Ovary (tissue), 9 donors: ENCODE data around the gene WFDC5. TPM values are rescaled to one million over a fixed set of nuclear protein-coding genes. Genes with fewer than 3 reads are reported as not detected.

Experiments used
- DNase-seq, 5 donors: peaks; one replicate each; pipeline ENCODE4 v3.0.0-alpha.2; 2019 to 2020
- H3K27ac ChIP-seq, 2 donors: fragments of 200-600 bp; one replicate each; pipeline versions ENCODE4 v1.5.1 to v1.8.0; 2019 to 2022
- H3K27me3 ChIP-seq: fragments of 200-600 bp; one replicate; pipeline ENCODE4 v1.8.0; 2022
- H3K36me3 ChIP-seq: fragments of 200-600 bp; sonication (generic); one replicate; pipeline ENCODE4 v1.5.1; 2019
- H3K4me1 ChIP-seq: one replicate; pipeline ENCODE4 v1.8.1; 2013; ENCODE audit warnings: mild to moderate bottlenecking, moderate library complexity; ENCODE audit not compliant: insufficient read depth
- H3K4me3 ChIP-seq: fragments of 200-600 bp; sonication (generic); one replicate; pipeline ENCODE4 v1.5.1; 2017
- H3K9me3 ChIP-seq, 2 donors: fragments of 200-600 bp in 1 of 2; sonication (generic) in 1 of 2; one replicate each; pipeline versions ENCODE4 v1.5.1 to v1.8.1; 2013 to 2019; ENCODE audit warnings: mild to moderate bottlenecking in 1 of 2, moderate library complexity in 1 of 2
- EP300 ChIP-seq: sonication (generic); formaldehyde crosslinking; IDR thresholded peaks from one replicate; pipeline ENCODE4 v1.6.1; 2017; ENCODE audit warnings: antibody characterized with exemption
- POLR2A ChIP-seq: fragments of 450-650 bp; IDR thresholded peaks from one replicate; pipeline ENCODE4 v1.6.1; 2017; ENCODE audit warnings: antibody characterized with exemption, mild to moderate bottlenecking, moderate library complexity
- WGBS, 3 donors: extraction: QIAGEN DNeasy Blood & Tissue Kit in 1 of 3; methylation state at CpG; one replicate each; pipeline versions ENCODE4 v1.1.5 to v1.1.7; 2013 to 2017; 5-methylcytosine and 5-hydroxymethylcytosine counted together
- intact Hi-C, 4 donors: fragments of 100-400 bp; cut with DNase I; formaldehyde crosslinking; loops; one replicate each; pipeline versions ENCODE4 v1.11.0 to v1.15.1; 2022 to 2023
- polyA plus RNA-seq, 2 donors: library from polyadenylated mRNA; stranded (reverse); fragments of 200-250 nt in 1 of 2; fragments of 350-450 nt in 1 of 2; fragmentation: Illumina TruSeq in 1 of 2; extraction: RNeasy Lipid Tissue Mini Kit (QIAGEN cat#74804) in 1 of 2; gene quantifications; one replicate each; pipeline ENCODE4 v1.2.3, GENCODE V29; 2013 to 2014
- total RNA-seq, 7 donors: library from RNA; depleted of rRNA in 2 of 7; stranded (reverse); fragments of >200 nt in 2 of 7; fragmentation: NEBNext Ultra II Directional in 3 of 7; extraction: Animal tissue kit (Norgen Biotek cat#: 25700) in 3 of 7; gene quantifications; one replicate each; pipeline versions ENCODE4 v1.1.0 to v1.2.4, GENCODE V29; 2016 to 2023
- TF ChIP-seq, protein P1 (sequence below), 3 donors: fragments of 450-650 bp in 2 of 3; fragments of 200-600 bp in 1 of 3; IDR thresholded peaks; one replicate each; pipeline versions ENCODE4 v1.5.1 to v1.8.0; 2016 to 2022; ENCODE audit warnings: antibody characterized with exemption in 3 of 3, mild to moderate bottlenecking in 1 of 3
- donor health status: DM: no; HTN: no; CAD: no; lungs with moderate emphysema.
- donor health status: DM: no; HTN: no; CAD: no.
- donor health status: Bipolar disorder and iron deficiency.
- donor health status: DM: yes; HTN: yes; CAD: no.
- donor health status: DM: no; HTN: no; CAD: no.
- donor health status: DM: yes; HTN: yes; CAD: no.

WFDC5 gene
- total and polyA plus RNA-seq, 9 donors = not detected

DNA sequence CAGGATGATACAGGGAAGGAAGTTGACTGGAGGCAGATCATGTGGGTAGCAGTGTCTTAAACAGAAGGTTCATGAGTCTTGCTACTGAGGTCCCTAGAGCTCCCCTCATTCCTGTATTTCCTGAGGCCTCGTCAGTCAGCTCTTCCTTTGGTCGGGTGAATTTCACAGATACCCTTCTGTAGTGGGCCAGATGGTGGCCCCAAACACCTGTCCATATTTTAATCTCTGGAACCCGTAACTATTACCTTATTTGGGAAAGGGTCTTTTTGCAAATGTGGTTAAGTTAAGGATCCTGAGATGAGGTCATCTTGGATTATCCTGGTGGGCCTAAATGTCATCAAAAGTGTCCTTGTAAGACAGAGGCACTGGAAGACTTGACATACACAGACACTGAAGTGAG, 23.6 kb downstream of the WFDC5 start:
- no peak for DNase-seq
- Histone ChIP-seq H3K27ac (no peak overlapping the region), H3K27me3 (no peaks in the 10 kb centered on the region), H3K4me1 (no peaks in the 10 kb centered on the region), H3K36me3 (no peaks in the 10 kb centered on the region), H3K4me3 (no peak overlapping the region), H3K9me3 (no peaks in the 10 kb centered on the region)
- TF ChIP-seq POLR2A (no peak), EP300 (no peak)
- TF ChIP-seq, protein P1, sequence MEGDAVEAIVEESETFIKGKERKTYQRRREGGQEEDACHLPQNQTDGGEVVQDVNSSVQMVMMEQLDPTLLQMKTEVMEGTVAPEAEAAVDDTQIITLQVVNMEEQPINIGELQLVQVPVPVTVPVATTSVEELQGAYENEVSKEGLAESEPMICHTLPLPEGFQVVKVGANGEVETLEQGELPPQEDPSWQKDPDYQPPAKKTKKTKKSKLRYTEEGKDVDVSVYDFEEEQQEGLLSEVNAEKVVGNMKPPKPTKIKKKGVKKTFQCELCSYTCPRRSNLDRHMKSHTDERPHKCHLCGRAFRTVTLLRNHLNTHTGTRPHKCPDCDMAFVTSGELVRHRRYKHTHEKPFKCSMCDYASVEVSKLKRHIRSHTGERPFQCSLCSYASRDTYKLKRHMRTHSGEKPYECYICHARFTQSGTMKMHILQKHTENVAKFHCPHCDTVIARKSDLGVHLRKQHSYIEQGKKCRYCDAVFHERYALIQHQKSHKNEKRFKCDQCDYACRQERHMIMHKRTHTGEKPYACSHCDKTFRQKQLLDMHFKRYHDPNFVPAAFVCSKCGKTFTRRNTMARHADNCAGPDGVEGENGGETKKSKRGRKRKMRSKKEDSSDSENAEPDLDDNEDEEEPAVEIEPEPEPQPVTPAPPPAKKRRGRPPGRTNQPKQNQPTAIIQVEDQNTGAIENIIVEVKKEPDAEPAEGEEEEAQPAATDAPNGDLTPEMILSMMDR (IDR thresholded peaks at IDR 0.05) = no peak
- WGBS, 3 donors = 82 to 91% (median 88%) methylated on average over 3 of the region's 3 CpGs
- intact Hi-C loops = loop anchor here in 3 of 4 donors (10.0 kb wide), 1 partner anchor 77 kb away; no protein-coding TSS in a partner anchor

DNA sequence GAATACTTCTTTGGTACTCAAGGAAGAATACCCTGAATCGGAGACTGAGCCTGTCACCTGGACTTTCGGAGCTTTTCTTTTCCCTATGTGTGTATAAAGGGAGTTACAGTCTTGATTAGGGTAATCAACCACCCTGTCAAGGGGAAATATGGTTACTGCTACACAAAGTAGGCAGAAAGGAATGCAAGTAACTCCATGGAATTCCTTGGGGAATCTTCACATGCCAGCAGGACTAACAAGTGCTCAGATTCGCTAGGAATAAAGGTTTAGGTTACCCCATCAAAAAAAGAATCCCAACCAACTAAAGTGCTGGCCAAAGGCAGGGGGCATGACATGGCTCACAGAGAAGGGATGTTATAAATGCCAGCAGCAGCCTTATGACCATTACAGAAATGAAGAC, 24.5 kb downstream of the WFDC5 start:
- TF ChIP-seq POLR2A = no peak
- no peak for TF ChIP-seq EP300
- TF ChIP-seq, protein P1 (IDR thresholded peaks at IDR 0.05) = no peak
- Histone ChIP-seq H3K4me1 (no peaks in the 10 kb centered on the region), H3K36me3 (no peaks in the 10 kb centered on the region), H3K27me3 (no peaks in the 10 kb centered on the region), H3K4me3 (no peak overlapping the region), H3K9me3 (no peaks in the 10 kb centered on the region), H3K27ac (no peak overlapping the region)
- 83 to 89% (median 85%) methylated on average over 3 of the region's 3 CpGs for WGBS, 3 donors
- intact Hi-C loops = loop anchor here in 3 of 4 donors (10.0 kb wide), 1 partner anchor 76 kb away; no protein-coding TSS in a partner anchor
- no peak for DNase-seq

DNA sequence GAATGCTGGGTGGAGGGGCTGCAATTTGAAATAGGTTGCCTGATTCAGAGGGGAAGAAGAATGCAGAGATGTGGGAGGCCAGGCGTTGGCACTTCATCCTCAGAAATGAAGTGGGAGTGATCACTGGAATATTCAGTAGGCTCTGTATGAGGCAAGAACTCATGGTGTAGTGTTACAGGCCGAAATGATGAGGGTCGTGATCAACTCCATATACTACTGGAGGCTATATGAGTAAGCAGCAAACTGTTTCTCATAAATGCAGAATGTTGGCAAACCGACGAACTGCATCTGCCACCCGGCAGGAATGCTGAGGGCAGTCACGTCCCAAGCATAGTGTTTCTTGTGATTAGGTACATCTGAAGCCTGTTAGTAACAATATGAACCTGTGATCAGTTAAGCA, 26.7 kb downstream of the WFDC5 start:
- no peaks in the 10 kb centered on the region for H3K9me3 ChIP-seq
- no peaks in the 10 kb centered on the region for H3K27me3 ChIP-seq
- no peak overlapping the region for H3K27ac ChIP-seq
- H3K4me3 ChIP-seq = no peak overlapping the region
- intact Hi-C loops = no loop called here
- WGBS, 3 donors = 54 to 68% (median 66%) methylated on average over 7 of the region's 7 CpGs
- no peak for DNase-seq
- no peaks in the 10 kb centered on the region for H3K4me1 ChIP-seq
- H3K36me3 ChIP-seq = no peaks in the 10 kb centered on the region
- TF ChIP-seq EP300 = no peak
- TF ChIP-seq, protein P1 (IDR thresholded peaks at IDR 0.05) = no peak
- TF ChIP-seq POLR2A = no peak

DNA sequence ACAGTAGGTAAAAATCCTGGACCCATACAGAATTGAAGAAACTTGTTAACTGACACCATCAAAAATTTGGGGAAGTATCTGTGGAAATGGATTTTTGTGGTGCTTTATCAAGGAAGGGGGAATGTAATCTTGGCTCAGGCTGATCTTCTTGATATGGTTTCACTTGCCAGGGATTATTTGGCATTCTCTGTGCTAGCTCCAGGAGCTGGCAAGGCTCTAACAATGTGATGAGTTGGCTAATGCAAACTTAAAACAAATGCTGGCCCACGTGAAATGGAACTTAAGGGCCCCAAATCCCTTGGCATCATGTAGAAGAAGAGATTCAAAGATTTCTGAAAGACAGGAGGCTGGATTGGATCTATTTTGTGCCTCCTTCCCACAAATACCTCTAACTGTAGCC, 27.2 kb downstream of the WFDC5 start:
- DNase-seq = no peak
- Histone ChIP-seq H3K4me3 (no peak overlapping the region), H3K36me3 (no peaks in the 10 kb centered on the region), H3K4me1 (no peaks in the 10 kb centered on the region), H3K9me3 (no peaks in the 10 kb centered on the region), H3K27ac (no peak overlapping the region), H3K27me3 (no peaks in the 10 kb centered on the region)
- TF ChIP-seq EP300 = no peak
- no peak for TF ChIP-seq POLR2A
- TF ChIP-seq, protein P1 (IDR thresholded peaks at IDR 0.05) = no peak
- 36 to 54% (median 50%) methylated on average over 1 of the region's 1 CpG for WGBS, 3 donors
- intact Hi-C loops = no loop called here
